HCT116 (cell line): ENCODE data around the gene SEPHS2. TPM values are rescaled to one million over a fixed set of nuclear protein-coding genes. Genes with fewer than 3 reads are reported as not detected.

Experiments used
- ATAC-seq: fragments of 200-7000 bp; cut with Tn5 transposase; 2 replicates; pipeline ENCODE4 v1.9.1; 2020; ENCODE audit warnings: mild to moderate bottlenecking, moderate library complexity
- BruUV-seq: library from RNA; stranded (reverse); fragments of 400-500 nt; replicated peaks from 2 replicates; lab custom pipeline; 2021; lab: Mats Ljungman, UMichigan
- CTCF ChIA-PET: fragments of 300-600 bp; sonication (Branson Sonifier 250); formaldehyde crosslinking; loops from one replicate; lab custom pipeline; 2021; ENCODE audit warnings: antibody characterized with exemption; lab: Charles Lee
- POLR2A ChIA-PET: fragments of 300-600, 350-600 bp; sonication (Branson Sonifier 250); formaldehyde crosslinking; loops from one replicate; lab custom pipeline; 2021; ENCODE audit warnings: antibody characterized with exemption; lab: Charles Lee
- RAD21 ChIA-PET, 2 experiments: fragments of 300-600 bp; sonication (Branson Sonifier 250); formaldehyde crosslinking; loops; one replicate each; lab custom pipeline; 2023; ENCODE audit warnings: low total read pairs in 2 of 2; ENCODE audit not compliant: uncharacterized antibody in 2 of 2, unreplicated experiment in 2 of 2, low non-redundant PET in 1 of 2; lab: Charles Lee
- DNase-seq: peaks from one replicate; pipeline ENCODE4 v3.0.0-alpha.2; 2010; ENCODE audit warnings: low read depth, low spot score
- H2AFZ ChIP-seq: fragments of 200-600 bp; shearing (Covaris generic), sonication (generic); 2 replicates; pipeline ENCODE4 v1.6.1; 2017; ENCODE audit warnings: low read depth, mixed run types, mixed read lengths, antibody characterized with exemption, low read length; ENCODE audit not compliant: poor library complexity, severe bottlenecking
- H3K27ac ChIP-seq: 2 replicates; pipeline ENCODE4 v1.5.1; 2012; ENCODE audit warnings: low read depth, low read length
- H3K27me3 ChIP-seq: fragments of 200-600 bp; sonication (generic); 2 replicates; pipeline ENCODE4 v1.6.1; 2016; ENCODE audit warnings: mixed run types, low read length, mixed read lengths; ENCODE audit not compliant: insufficient read depth
- H3K36me3 ChIP-seq, 2 experiments: fragments of 200-500 bp in 1 of 2; fragments of 200-600 bp in 1 of 2; sonication (Bioruptor generic) in 1 of 2; sonication (generic) in 1 of 2; 2 replicates each; pipeline versions ENCODE4 v1.5.1 to v1.6.1; 2014 to 2016; ENCODE audit warnings: low read length in 2 of 2, inconsistent platforms in 1 of 2, mixed read lengths in 1 of 2, mixed run types in 1 of 2; ENCODE audit not compliant: insufficient read depth in 2 of 2, control insufficient read depth in 1 of 2
- H3K4me1 ChIP-seq, 2 experiments: fragments of 200-600 bp in 1 of 2; sonication (generic) in 1 of 2; 2 replicates each; pipeline versions ENCODE4 v1.5.1 to v1.6.1; 2012 to 2017; ENCODE audit warnings: low read length in 2 of 2, inconsistent platforms in 1 of 2, mild to moderate bottlenecking in 1 of 2, mixed read lengths in 1 of 2, mixed run types in 1 of 2, moderate library complexity in 1 of 2; ENCODE audit not compliant: insufficient read depth in 2 of 2, control insufficient read depth in 1 of 2
- H3K4me2 ChIP-seq: fragments of 200-600 bp; sonication (generic); 2 replicates; pipeline ENCODE4 v1.6.1; 2017; ENCODE audit warnings: mixed run types, low read length, mixed read lengths
- H3K4me3 ChIP-seq, 2 experiments: fragments of 200-600 bp in 1 of 2; sonication (generic) in 1 of 2; replicated peaks in 1 of 2; 2 replicates each; pipeline ENCODE4 v1.5.1; 2011 to 2016; ENCODE audit warnings: low read length in 2 of 2, control low read depth in 1 of 2, low read depth in 1 of 2, mild to moderate bottlenecking in 1 of 2, mixed read lengths in 1 of 2, mixed run types in 1 of 2
- H3K79me2 ChIP-seq: fragments of 200-600 bp; sonication (generic); 2 replicates; pipeline ENCODE4 v1.6.1; 2017; ENCODE audit warnings: mild to moderate bottlenecking, mixed run types, low read length, moderate library complexity, mixed read lengths; ENCODE audit not compliant: insufficient read depth
- H3K9ac ChIP-seq: fragments of 200-600 bp; sonication (generic); 2 replicates; pipeline ENCODE4 v1.6.1; 2016; ENCODE audit warnings: low read length, mixed read lengths
- H3K9me2 ChIP-seq: fragments of 200-600 bp; sonication (generic), shearing (Covaris generic); 2 replicates; pipeline ENCODE4 v1.6.1; 2017; ENCODE audit warnings: mixed run types, mild to moderate bottlenecking, moderate library complexity; ENCODE audit not compliant: insufficient read depth
- H3K9me3 ChIP-seq, 2 experiments: fragments of 200-500 bp in 1 of 2; fragments of 200-600 bp in 1 of 2; sonication (Bioruptor generic) in 1 of 2; sonication (generic) in 1 of 2; 2 replicates each; pipeline ENCODE4 v1.6.1; 2014 to 2017; ENCODE audit warnings: low read length in 2 of 2, mixed read lengths in 2 of 2, inconsistent platforms in 1 of 2, low read depth in 1 of 2, mild to moderate bottlenecking in 1 of 2, mixed run types in 1 of 2, moderate library complexity in 1 of 2; ENCODE audit not compliant: control insufficient read depth in 1 of 2, insufficient read depth in 1 of 2
- H4K20me1 ChIP-seq: fragments of 200-600 bp; sonication (generic), shearing (Covaris generic); 2 replicates; pipeline ENCODE4 v1.6.1; 2017; ENCODE audit warnings: mixed run types, mild to moderate bottlenecking, moderate library complexity; ENCODE audit not compliant: insufficient read depth
- ATF3 ChIP-seq: IDR thresholded peaks from 2 replicates; pipeline ENCODE4 v1.6.1; 2012
- CBX3 ChIP-seq: IDR thresholded peaks from 2 replicates; pipeline ENCODE4 v1.6.1; 2012; ENCODE audit warnings: low read depth
- CTCF ChIP-seq, 3 experiments: fragments of 200-600 bp in 1 of 3; sonication (generic) in 1 of 3; IDR thresholded peaks in 2 of 3; conservative IDR thresholded peaks in 1 of 3; 2 replicates each; pipeline ENCODE4 v1.5.1; 2012 to 2017; ENCODE audit warnings: low read depth in 2 of 3, low read length in 2 of 3, antibody characterized with exemption in 1 of 3, borderline replicate concordance in 1 of 3, control low read depth in 1 of 3, mild to moderate bottlenecking in 1 of 3, mixed read lengths in 1 of 3, mixed run types in 1 of 3, moderate library complexity in 1 of 3; ENCODE audit not compliant: insufficient read depth in 1 of 3
- ELF1 ChIP-seq: IDR thresholded peaks from 2 replicates; pipeline ENCODE4 v1.6.1; 2012; ENCODE audit warnings: low read depth, borderline replicate concordance
- EZH2 ChIP-seq: fragments of 200-600 bp; sonication (generic); IDR thresholded peaks from 2 replicates; pipeline ENCODE4 v1.6.1; 2017; ENCODE audit warnings: antibody characterized with exemption, mixed run types
- EZH2phosphoT487 ChIP-seq: fragments of 200-600 bp; IDR thresholded peaks from 2 replicates; pipeline ENCODE4 v1.6.1; 2018; ENCODE audit warnings: antibody characterized with exemption, borderline replicate concordance
- JUND ChIP-seq: IDR thresholded peaks from 2 replicates; pipeline ENCODE4 v1.6.1; 2012
- MAX ChIP-seq: IDR thresholded peaks from 2 replicates; pipeline ENCODE4 v1.6.1; 2012
- POLR2A ChIP-seq: IDR thresholded peaks from 2 replicates; pipeline ENCODE4 v1.7.0; 2011; ENCODE audit warnings: borderline replicate concordance; ENCODE audit not compliant: insufficient read depth, insufficient read length; ENCODE audit errors: extremely low read depth
- POLR2AphosphoS5 ChIP-seq: IDR thresholded peaks from 2 replicates; pipeline ENCODE4 v1.6.1; 2011; ENCODE audit warnings: mild to moderate bottlenecking, low read depth, low read length, moderate library complexity
- SIN3A ChIP-seq: IDR thresholded peaks from 2 replicates; pipeline ENCODE4 v1.6.1; 2012; ENCODE audit warnings: low read depth
- SP1 ChIP-seq: IDR thresholded peaks from 2 replicates; pipeline ENCODE4 v1.6.1; 2012; ENCODE audit warnings: low read depth
- SRF ChIP-seq: IDR thresholded peaks from 2 replicates; pipeline ENCODE4 v1.6.1; 2012; ENCODE audit warnings: low read depth
- TCF7L2 ChIP-seq: IDR thresholded peaks from 2 replicates; pipeline ENCODE4 v1.7.0; 2011; ENCODE audit warnings: borderline replicate concordance, inconsistent platforms; ENCODE audit not compliant: insufficient read depth, insufficient read length; ENCODE audit errors: extremely low read depth
- YY1 ChIP-seq: IDR thresholded peaks from 2 replicates; pipeline ENCODE4 v1.6.1; 2011; ENCODE audit warnings: low read length, low read depth, moderate library complexity, mild to moderate bottlenecking; ENCODE audit not compliant: insufficient replicate concordance; ENCODE audit errors: extremely low read depth
- ZFX ChIP-seq: fragments of 450-650 bp; IDR thresholded peaks from 2 replicates; pipeline ENCODE4 v1.6.1; 2017
- intact Hi-C: fragments of 100-400 bp; cut with micrococcal nuclease; formaldehyde crosslinking; loops from 2 replicates; pipeline ENCODE4 v1.10.0; 2022
- total RNA-seq: library from RNA; stranded (reverse); gene quantifications from one replicate; pipeline ENCODE4 v1.2.1, GENCODE V29; 2021; ENCODE audit not compliant: unreplicated experiment
- TF ChIP-seq, protein P1 (sequence below): IDR thresholded peaks from 2 replicates; pipeline ENCODE4 v1.6.1; 2012; ENCODE audit warnings: low read depth

Gene SEPHS2
- total RNA-seq, 1 experiment from 2014 or later, result 51.3 TPM

GRCh38 chr16:30446203-30446595 is 525 bp upstream of the SEPHS2 start (continued):
- TF ChIP-seq, protein P1, sequence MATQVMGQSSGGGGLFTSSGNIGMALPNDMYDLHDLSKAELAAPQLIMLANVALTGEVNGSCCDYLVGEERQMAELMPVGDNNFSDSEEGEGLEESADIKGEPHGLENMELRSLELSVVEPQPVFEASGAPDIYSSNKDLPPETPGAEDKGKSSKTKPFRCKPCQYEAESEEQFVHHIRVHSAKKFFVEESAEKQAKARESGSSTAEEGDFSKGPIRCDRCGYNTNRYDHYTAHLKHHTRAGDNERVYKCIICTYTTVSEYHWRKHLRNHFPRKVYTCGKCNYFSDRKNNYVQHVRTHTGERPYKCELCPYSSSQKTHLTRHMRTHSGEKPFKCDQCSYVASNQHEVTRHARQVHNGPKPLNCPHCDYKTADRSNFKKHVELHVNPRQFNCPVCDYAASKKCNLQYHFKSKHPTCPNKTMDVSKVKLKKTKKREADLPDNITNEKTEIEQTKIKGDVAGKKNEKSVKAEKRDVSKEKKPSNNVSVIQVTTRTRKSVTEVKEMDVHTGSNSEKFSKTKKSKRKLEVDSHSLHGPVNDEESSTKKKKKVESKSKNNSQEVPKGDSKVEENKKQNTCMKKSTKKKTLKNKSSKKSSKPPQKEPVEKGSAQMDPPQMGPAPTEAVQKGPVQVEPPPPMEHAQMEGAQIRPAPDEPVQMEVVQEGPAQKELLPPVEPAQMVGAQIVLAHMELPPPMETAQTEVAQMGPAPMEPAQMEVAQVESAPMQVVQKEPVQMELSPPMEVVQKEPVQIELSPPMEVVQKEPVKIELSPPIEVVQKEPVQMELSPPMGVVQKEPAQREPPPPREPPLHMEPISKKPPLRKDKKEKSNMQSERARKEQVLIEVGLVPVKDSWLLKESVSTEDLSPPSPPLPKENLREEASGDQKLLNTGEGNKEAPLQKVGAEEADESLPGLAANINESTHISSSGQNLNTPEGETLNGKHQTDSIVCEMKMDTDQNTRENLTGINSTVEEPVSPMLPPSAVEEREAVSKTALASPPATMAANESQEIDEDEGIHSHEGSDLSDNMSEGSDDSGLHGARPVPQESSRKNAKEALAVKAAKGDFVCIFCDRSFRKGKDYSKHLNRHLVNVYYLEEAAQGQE, result no peak
- no peak for TF ChIP-seq CTCF (IDR thresholded peaks at IDR 0.05 in 2 of 3, conservative IDR thresholded peaks at IDR 0.05 in 1 of 3; ENCODE audit: borderline replicate concordance in 1 of 3, insufficient read depth in 1 of 3, low read depth in 2 of 3, low read length in 2 of 3)

GRCh38 chr16:30445149-30445407 is 596 bp downstream of the SEPHS2 start:
- Histone ChIP-seq H3K36me3 (peaks cover 2 to 8% of the 10 kb centered on the region in 2 experiments; a peak in 2 of 4 replicates), H3K4me2 (peak overlapping the region; percentile 95), H3K4me1 (peaks cover 5 to 20% of the 10 kb centered on the region in 2 experiments), H3K9me3 (no peaks in the 10 kb centered on the region), H4K20me1 (no peaks in the 10 kb centered on the region), H2AFZ (peak overlapping the region; percentile 95), H3K9me2 (no peaks in the 10 kb centered on the region), H3K79me2 (peaks cover 12% of the 10 kb centered on the region; the same call in 1 of the 2 replicates), H3K27ac (peak overlapping the region; percentile 86), H3K27me3 (no peaks in the 10 kb centered on the region), H3K9ac (peak overlapping the region; percentile 90), H3K4me3 (peak overlapping the region; percentile 80 to 90)
- intact Hi-C loops, result loop anchor here (5.0 kb wide), 2 partner anchors 182 to 477 kb away; partner anchors contain the start of gene FBXL19
- no peak for ATAC-seq
- CTCF ChIA-PET, result interaction anchor here (1.2 kb wide), 1 partner anchor 15 kb away, joined by 6 read pairs; the partner anchor contains the start of gene DCTPP1
- BruUV-seq, result no TSS peak
- POLR2A ChIA-PET, result interaction anchor here (1.0 to 2.2 kb wide), 4 partner anchors 12 to 165 kb away, joined by 3 to 10 read pairs (median 4); partner anchors contain the start of genes DCTPP1 and ZNF689
- RAD21 ChIA-PET, result no interaction called here
- no peak for DNase-seq
- TF ChIP-seq ELF1 (no peak), CBX3 (no peak), EZH2phosphoT487 (no peak), TCF7L2 (no peak), CTCF (IDR thresholded peaks at IDR 0.05 in 2 of 3, conservative IDR thresholded peaks at IDR 0.05 in 1 of 3; ENCODE audit: borderline replicate concordance in 1 of 3, insufficient read depth in 1 of 3, low read depth in 2 of 3, low read length in 2 of 3) (no peak), SIN3A (no peak), JUND (no peak), POLR2AphosphoS5 (no peak), MAX (no peak), SRF (no peak), SP1 (no peak; the same call in 1 of the 2 replicates), POLR2A (no peak), ATF3 (no peak), EZH2 (no peak), YY1 (no peak), ZFX (no peak)
